ENCODE data around the gene EXOC3L4. TPM values are rescaled to one million over a fixed set of nuclear protein-coding genes. Genes with fewer than 3 reads are reported as not detected.

The EXOC3L4 gene
- total and polyA plus RNA-seq, 2 donors (not counting 1 experiment from before 2014, with no cell fraction given): not detected

DNA sequence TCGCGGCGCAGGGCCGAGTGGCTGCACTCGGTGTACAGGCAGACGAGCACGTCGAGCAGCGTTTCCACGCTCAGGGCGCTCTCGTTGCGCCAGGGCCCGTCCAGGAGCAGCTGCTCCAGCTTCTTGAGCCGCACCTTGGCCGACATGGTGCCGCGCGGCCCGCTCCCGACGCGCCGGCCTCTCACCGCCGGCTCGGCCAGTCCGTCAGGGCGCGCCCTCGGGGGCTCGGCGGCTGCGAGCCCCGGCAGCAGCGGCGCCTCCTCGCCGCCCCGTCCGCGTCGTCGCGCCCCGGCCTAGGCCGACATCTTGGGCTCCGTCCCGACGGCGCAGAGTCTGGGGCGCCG, 37.5 kb upstream of the EXOC3L4 start:
- H3K36me3 ChIP-seq (replicated peaks in 1 of 2; ENCODE audit: control extremely low read depth in 1 of 2, control insufficient read depth in 1 of 2, extremely low read depth in 1 of 2, insufficient read depth in 2 of 2, low read length in 1 of 2): no peaks in the 10 kb centered on the region
- no peak for ATAC-seq (ENCODE audit: low read depth)
- peak overlapping the region; percentile 90 for H3K4me2 ChIP-seq (replicated peaks; ENCODE audit: low read depth, low read length, poor library complexity, severe bottlenecking)
- 2% methylated on average over 53 of the region's 53 CpGs for WGBS (ENCODE audit: insufficient coverage)
- POLR2A ChIA-PET: interaction anchor here (0.6 kb wide), 1 partner anchor 12 kb away, joined by 3 read pairs; no protein-coding TSS in a partner anchor
- Mint-ChIP-seq H3K9me3 (ENCODE audit: insufficient read depth) (no peaks in the 10 kb centered on the region), H3K4me3 (peak overlapping the region; percentile 85), H3K4me1 (peaks cover 35% of the 10 kb centered on the region), H3K27ac (no peak overlapping the region), H3K27me3 (no peaks in the 10 kb centered on the region)
- no peak for DNase-seq
- H3K79me2 ChIP-seq (ENCODE audit: control insufficient read depth, insufficient read depth, low read length): peaks cover 15% of the 10 kb centered on the region
- H4K20me1 ChIP-seq (ENCODE audit: control insufficient read depth, insufficient read depth, low read length, poor library complexity, severe bottlenecking): peaks cover under 1% of the 10 kb centered on the region
- H3K27me3 ChIP-seq (replicated peaks in 1 of 4; ENCODE audit: control extremely low read depth in 1 of 4, control insufficient read depth in 3 of 4, insufficient read depth in 4 of 4, low read length in 3 of 4): peaks cover 0 to 7% (median 0%) of the 10 kb centered on the region in 4 experiments
- H3K4me1 ChIP-seq (ENCODE audit: control insufficient read depth in 2 of 2, insufficient read depth in 2 of 2, low read length in 2 of 2): peaks cover 20 to 23% of the 10 kb centered on the region in 2 donors
- H2AFZ ChIP-seq (ENCODE audit: insufficient read depth, low read depth, low read length, poor library complexity, severe bottlenecking): peak overlapping the region; percentile 72
- TF ChIP-seq, protein P1, sequence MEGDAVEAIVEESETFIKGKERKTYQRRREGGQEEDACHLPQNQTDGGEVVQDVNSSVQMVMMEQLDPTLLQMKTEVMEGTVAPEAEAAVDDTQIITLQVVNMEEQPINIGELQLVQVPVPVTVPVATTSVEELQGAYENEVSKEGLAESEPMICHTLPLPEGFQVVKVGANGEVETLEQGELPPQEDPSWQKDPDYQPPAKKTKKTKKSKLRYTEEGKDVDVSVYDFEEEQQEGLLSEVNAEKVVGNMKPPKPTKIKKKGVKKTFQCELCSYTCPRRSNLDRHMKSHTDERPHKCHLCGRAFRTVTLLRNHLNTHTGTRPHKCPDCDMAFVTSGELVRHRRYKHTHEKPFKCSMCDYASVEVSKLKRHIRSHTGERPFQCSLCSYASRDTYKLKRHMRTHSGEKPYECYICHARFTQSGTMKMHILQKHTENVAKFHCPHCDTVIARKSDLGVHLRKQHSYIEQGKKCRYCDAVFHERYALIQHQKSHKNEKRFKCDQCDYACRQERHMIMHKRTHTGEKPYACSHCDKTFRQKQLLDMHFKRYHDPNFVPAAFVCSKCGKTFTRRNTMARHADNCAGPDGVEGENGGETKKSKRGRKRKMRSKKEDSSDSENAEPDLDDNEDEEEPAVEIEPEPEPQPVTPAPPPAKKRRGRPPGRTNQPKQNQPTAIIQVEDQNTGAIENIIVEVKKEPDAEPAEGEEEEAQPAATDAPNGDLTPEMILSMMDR (IDR thresholded peaks at IDR 0.05): no peak
- TF ChIP-seq EZH2 (IDR thresholded peaks at IDR 0.05; ENCODE audit: borderline replicate concordance, insufficient read depth, low read depth, low read length, poor library complexity, severe bottlenecking): no peak
- peak overlapping the region; percentile 69 for H3K9ac ChIP-seq (ENCODE audit: low read length)
- H3K9me3 ChIP-seq (ENCODE audit: control extremely low read depth in 1 of 3, control insufficient read depth in 2 of 3, insufficient read depth in 1 of 3, low read length in 2 of 3): peaks cover 0 to 3% (median 0%) of the 10 kb centered on the region in 3 donors
- CTCF ChIA-PET: interaction anchor here (0.7 to 1.2 kb wide), 3 partner anchors 9 to 35 kb away, joined by 3 to 4 read pairs (median 3); no protein-coding TSS in a partner anchor
- intact Hi-C loops (cut with micrococcal nuclease): loop anchor here (1.0 to 10.0 kb wide), 4 partner anchors 18 to 1095 kb away; partner anchors contain the start of genes AMN, DYNC1H1 and TRAF3
- no peak overlapping the region for H3K27ac ChIP-seq (ENCODE audit: low read length in 2 of 2)
- H3K4me3 ChIP-seq (ENCODE audit: control extremely low read depth in 1 of 5, extremely low read depth in 1 of 5, insufficient read depth in 1 of 5, low read depth in 2 of 5, low read length in 4 of 5): peak overlapping the region; percentile 26 to 73 (median 67)

Measured in B cell (primary cell).